HT1080 (cell line): ENCODE data around the gene OBP2A. TPM values are rescaled to one million over a fixed set of nuclear protein-coding genes. Genes with fewer than 3 reads are reported as not detected.

ENCODE experiments used
- DNase-seq: peaks from one replicate; pipeline ENCODE4 v3.0.0-alpha.2; 2015; ENCODE audit warnings: low read depth
- total RNA-seq: library from RNA; depleted of rRNA; stranded (reverse); fragments of >200 nt; shearing (Covaris generic); gene quantifications from 2 replicates; pipeline ENCODE4 v1.2.3, GENCODE V29; 2014

OBP2A gene
- total RNA-seq, 1 experiment from 2014 or later, result 0.24 TPM

DNA sequence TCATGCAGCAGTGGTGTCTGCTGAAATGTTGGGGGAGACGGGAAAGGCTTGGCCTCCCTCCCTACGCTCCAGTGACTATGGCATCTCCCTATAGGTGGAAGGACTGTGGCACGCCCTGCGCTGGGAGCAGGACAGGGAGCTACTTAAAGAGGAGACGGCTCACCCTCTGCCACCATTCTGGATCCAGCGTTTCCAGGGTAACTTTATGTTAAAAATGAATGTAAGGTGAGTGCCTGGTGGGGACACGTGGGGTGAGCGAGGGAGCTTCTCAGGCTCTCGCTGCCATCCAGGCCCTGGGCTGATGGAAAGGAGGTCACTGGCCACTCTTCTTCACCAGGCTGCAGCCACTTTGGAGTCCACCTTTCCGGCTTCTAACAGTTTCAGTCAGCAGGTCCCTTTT, 31.3 kb downstream of the OBP2A start:
- DNase-seq, result no peak

GRCh38 chr9:135579356-135579755, 33.4 kb downstream of the OBP2A start:
- no peak for DNase-seq

- no peak for DNase-seq
Observed at GRCh38 chr9:135579889-135580660, 34.1 kb downstream of the OBP2A start.

- no peak for DNase-seq
Observed at GRCh38 chr9:135580664-135581380, 34.9 kb downstream of the OBP2A start.

- no peak for DNase-seq
Observed at GRCh38 chr9:135581636-135582426, 35.9 kb downstream of the OBP2A start.

DNA sequence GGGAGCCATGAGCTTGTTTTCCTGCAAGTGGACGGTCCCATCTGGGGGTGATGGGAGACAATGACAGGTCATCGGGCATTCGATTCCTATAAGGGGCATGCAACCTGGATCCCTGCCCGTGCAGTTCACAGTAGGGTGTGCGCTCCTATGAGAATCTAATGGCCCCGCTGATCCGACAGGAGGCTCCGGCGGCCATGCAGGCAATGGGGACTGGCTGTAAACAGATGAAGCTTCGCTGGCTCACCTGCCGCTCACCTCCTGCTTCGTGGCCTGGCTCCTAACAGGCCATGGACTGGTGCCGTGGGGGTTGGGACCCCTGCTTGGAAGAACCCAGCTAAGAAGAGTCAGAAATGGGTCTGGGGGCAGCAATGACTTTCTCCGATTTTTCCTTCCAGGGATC, 36.6 kb downstream of the OBP2A start:
- DNase-seq, result no peak

GRCh38 chr9:135582966-135583687, 37.2 kb downstream of the OBP2A start:
- DNase-seq, result peak; percentile 65

- DNase-seq, result no peak
Observed at GRCh38 chr9:135583688-135584011, 37.7 kb downstream of the OBP2A start.

DNA sequence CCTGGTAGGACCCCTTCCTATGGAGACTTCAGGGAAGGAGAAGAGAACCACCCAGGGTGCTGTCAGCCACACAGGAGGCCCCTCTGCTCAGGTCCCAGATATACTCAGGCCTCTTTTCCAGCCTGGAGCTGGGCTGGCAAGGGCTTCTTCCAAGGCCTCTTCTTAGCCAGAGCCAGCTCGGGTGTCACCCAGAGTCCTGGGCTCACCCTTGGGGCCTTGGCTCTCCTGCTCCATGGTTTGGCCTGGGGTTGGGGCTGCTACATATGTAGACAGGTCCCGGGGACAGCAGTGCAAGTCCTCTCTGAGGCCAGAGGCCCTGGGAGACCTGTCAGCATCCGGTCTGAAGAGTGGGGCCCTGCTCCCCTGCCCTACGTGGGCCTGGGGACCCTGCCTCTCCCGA, 38.4 kb downstream of the OBP2A start:
- DNase-seq, result no peak

DNA sequence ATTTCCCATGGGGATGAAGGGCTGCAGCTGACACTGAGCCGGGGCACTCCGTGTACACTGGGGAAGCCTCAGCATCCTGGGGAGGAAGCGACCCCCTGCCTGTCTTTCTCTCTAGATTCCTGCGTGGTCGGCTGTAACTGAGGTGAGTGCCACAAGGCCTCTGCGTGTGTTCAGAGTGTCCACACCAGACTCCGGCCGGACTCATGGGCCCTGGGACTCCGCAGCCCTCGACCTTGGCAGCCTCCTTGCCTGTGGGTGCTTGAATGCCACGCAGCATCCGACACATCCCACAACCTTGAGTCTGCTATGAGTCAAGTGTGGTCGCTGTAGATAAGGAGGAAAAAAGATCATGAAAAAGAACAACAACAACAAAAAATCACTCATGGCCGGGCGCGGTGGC, 39.0 kb downstream of the OBP2A start:
- DNase-seq, result peak; percentile 37

DNA sequence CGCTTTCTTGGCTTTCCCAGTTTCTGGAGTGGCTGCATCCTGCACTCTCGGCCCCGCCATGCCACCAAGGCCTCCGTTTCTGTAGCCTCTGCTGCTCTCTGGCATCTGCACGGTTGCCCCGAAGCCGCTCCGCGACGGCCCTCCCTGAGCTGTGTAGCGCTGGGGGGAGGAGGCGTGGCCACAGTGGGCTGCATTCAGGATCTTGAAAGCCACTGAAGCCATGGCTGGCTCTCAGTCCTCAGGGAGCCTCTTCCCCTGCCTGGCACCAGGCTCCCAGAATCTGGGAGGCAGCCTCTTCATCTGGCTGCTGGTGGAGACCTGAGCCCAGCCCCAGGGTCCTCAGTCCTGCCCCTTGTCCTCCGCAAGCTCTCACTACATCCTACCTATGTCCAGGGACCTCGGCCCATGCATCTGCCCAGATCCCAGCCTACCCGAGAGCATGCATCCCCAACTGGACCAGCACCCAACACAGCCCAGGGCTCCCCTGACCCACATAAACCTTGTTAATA, 40.7 kb downstream of the OBP2A start:
- DNase-seq, result no peak

- DNase-seq, result no peak
Observed at GRCh38 chr9:135587658-135588057, 41.7 kb downstream of the OBP2A start.

DNA sequence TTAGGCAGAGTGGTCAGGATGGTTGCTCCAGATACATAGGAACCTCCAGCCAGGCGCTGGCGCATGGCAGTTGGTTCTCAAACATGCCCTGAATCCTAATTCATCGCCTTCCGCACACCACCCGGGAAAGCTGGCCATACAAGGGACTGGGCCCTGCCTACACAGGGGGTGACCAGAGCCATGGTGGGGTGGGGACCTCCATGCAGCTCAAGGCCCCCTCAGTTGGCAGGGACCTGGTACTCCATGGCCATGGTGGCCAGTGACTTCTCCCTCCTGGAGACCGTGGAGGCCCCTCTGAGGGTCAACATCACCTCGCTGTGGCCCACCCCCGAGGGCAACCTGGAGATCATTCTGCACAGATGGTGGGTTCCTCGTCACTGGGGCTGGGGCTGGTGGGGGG, 42.4 kb downstream of the OBP2A start:
- DNase-seq, result no peak

- no peak for DNase-seq
Observed at GRCh38 chr9:135588886-135589595, 43.1 kb downstream of the OBP2A start.

GRCh38 chr9:135589596-135590485, 43.9 kb downstream of the OBP2A start:
- no peak for DNase-seq

GRCh38 chr9:135590486-135591079, 44.7 kb downstream of the OBP2A start:
- no peak for DNase-seq

DNA sequence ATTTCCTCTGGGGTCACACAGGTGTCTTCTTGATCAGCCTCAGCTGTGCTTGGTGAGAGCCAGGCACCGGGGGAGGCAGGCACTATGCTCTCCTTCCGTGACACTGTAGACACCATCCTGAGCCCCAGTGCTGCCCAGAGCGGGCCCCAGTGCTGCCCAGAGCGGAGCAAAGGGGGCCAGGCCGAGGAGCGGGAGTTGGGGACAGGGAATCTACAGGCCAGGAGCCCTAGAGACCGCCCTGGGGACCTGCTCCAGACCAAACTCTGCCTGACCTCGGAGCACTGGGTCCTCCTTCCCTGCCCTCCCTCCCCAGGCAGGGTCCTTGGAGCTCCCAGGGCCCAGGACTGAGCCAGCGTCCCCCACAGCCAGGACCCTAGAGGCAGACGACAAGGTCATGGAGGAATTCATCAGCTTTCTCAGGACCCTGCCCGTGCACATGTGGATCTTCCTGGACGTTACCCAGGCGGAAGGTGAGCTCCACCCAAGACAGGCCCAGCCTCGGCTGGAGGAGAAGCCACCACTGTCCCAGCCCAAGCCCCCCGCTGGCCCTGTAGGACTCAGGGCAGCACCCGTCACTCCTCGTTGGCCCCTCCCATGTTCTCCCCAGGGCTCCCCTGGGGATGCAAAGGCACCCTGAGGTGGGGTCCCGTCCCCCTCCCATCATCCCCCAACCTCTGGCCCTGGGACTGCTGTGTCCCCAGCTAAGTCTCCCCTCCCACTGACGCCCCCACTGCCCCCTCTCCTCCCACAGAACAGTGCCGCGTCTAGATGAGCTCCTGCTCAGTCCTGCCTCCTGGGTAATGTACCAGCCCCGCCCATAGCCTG, 45.8 kb downstream of the OBP2A start:
- no peak for DNase-seq

DNA sequence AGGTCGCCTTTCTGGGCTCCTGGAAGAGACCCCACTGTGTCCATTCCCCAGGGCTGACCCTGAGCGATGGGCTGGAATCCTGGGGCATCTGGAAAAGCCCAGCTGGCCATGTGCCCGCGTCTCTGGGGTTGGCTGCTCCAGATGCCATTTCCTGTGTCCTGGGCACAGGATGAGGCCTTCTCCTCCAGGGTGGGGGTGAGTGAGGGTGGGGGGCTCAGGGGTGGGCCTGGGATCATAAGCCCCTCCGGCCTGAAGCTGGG, 46.3 kb downstream of the OBP2A start:
- DNase-seq, result no peak

GRCh38 chr9:135592625-135593024, 46.7 kb downstream of the OBP2A start:
- DNase-seq, result no peak
